ENCODE results near the gene HMCN1.

Gene HMCN1

GRCh38 chr1:185745165-185745564 lies 11.0 kb downstream of the HMCN1 start:
- DNase-seq (ENCODE audit: low read depth, low spot score): no peak
- no peak overlapping the region for H3K4me3 ChIP-seq (ENCODE audit: low read depth, low read length)
- ChIA-PET CTCF (interaction anchor here (2.2 kb wide), 1 partner anchor 25 kb away, joined by 8 read pairs; no protein-coding TSS in a partner anchor), POLR2A (no interaction called here)
- TF ChIP-seq CTCF (IDR thresholded peaks at IDR 0.05; ENCODE audit: insufficient read depth, low read length, missing control alignments): no peak

GRCh38 chr1:185759061-185759460 lies 24.9 kb downstream of the HMCN1 start:
- ChIA-PET POLR2A (no interaction called here), CTCF (no interaction called here)
- no peak overlapping the region for H3K4me3 ChIP-seq (ENCODE audit: low read depth, low read length)
- DNase-seq (ENCODE audit: low read depth, low spot score): no peak
- TF ChIP-seq CTCF (IDR thresholded peaks at IDR 0.05; ENCODE audit: insufficient read depth, low read length, missing control alignments): no peak

- no peak overlapping the region for H3K4me3 ChIP-seq (ENCODE audit: low read depth, low read length)
- TF ChIP-seq CTCF (IDR thresholded peaks at IDR 0.05; ENCODE audit: insufficient read depth, low read length, missing control alignments): no peak
- ChIA-PET POLR2A (no interaction called here), CTCF (interaction anchor here (0.7 to 1.7 kb wide), 4 partner anchors 11 to 42 kb away, joined by 3 read pairs; no protein-coding TSS in a partner anchor)
- DNase-seq (ENCODE audit: low read depth, low spot score): no peak
Observed at GRCh38 chr1:185761841-185762240, 27.6 kb downstream of the HMCN1 start.

GRCh38 chr1:185767508-185768120 lies 33.4 kb downstream of the HMCN1 start:
- no peak overlapping the region for H3K4me3 ChIP-seq (ENCODE audit: low read depth, low read length)
- no peak for TF ChIP-seq CTCF (IDR thresholded peaks at IDR 0.05; ENCODE audit: insufficient read depth, low read length, missing control alignments)
- ChIA-PET CTCF (interaction anchor here (1.6 kb wide), 1 partner anchor 20 kb away, joined by 3 read pairs; no protein-coding TSS in a partner anchor), POLR2A (no interaction called here)
- no peak for DNase-seq (ENCODE audit: low read depth, low spot score)

- POLR2A ChIA-PET: no interaction called here
- no peak for DNase-seq (ENCODE audit: low read depth, low spot score)
- no peak overlapping the region for H3K4me3 ChIP-seq (ENCODE audit: low read depth, low read length)
- CTCF ChIA-PET: no interaction called here
- no peak for TF ChIP-seq CTCF (IDR thresholded peaks at IDR 0.05; ENCODE audit: insufficient read depth, low read length, missing control alignments)
Observed at GRCh38 chr1:185768371-185768770, 34.2 kb downstream of the HMCN1 start.

GRCh38 chr1:185769136-185769535 lies 34.9 kb downstream of the HMCN1 start:
- H3K4me3 ChIP-seq (ENCODE audit: low read depth, low read length): no peak overlapping the region
- DNase-seq (ENCODE audit: low read depth, low spot score): no peak
- POLR2A ChIA-PET: interaction anchor here (1.3 kb wide), 1 partner anchor 17 kb away, joined by 3 read pairs; no protein-coding TSS in a partner anchor
- CTCF ChIA-PET: interaction anchor here (1.5 kb wide), 1 partner anchor 14 kb away, joined by 4 read pairs; no protein-coding TSS in a partner anchor
- no peak for TF ChIP-seq CTCF (IDR thresholded peaks at IDR 0.05; ENCODE audit: insufficient read depth, low read length, missing control alignments)
